Keratinocyte (primary cell): Measurements from ENCODE around the gene RUNX1. TPM values are rescaled to one million over a fixed set of nuclear protein-coding genes. Genes with fewer than 3 reads are reported as not detected.

Source experiments
- DNase-seq: peaks from one replicate; pipeline ENCODE4 v3.0.0-alpha.2; 2011; ENCODE audit warnings: low read depth, missing footprints, low spot score
- FAIRE-seq: peaks from 2 replicates; lab custom pipeline; 2011; peaks lifted over from hg19 to GRCh38; lab: Jason Lieb, UNC
- H2AFZ ChIP-seq: 2 replicates; pipeline ENCODE4 v1.6.0; 2012; ENCODE audit warnings: low read length, control low read depth, inconsistent platforms; ENCODE audit not compliant: control insufficient read depth
- H3K27ac ChIP-seq: 2 replicates; pipeline ENCODE4 v1.5.1; 2011; ENCODE audit warnings: low read length; ENCODE audit not compliant: control insufficient read depth, insufficient read depth
- H3K27me3 ChIP-seq: 3 replicates; pipeline ENCODE4 v1.6.0; 2011; ENCODE audit warnings: low read length; ENCODE audit not compliant: control insufficient read depth, insufficient read depth; ENCODE audit errors: extremely low read depth
- H3K36me3 ChIP-seq, 2 experiments: 2 replicates in 1 of 2; 3 replicates in 1 of 2; pipeline ENCODE4 v1.5.1; 2011; ENCODE audit warnings: low read length in 2 of 2, mild to moderate bottlenecking in 1 of 2; ENCODE audit not compliant: control insufficient read depth in 2 of 2, insufficient read depth in 2 of 2; ENCODE audit errors: extremely low read depth in 1 of 2
- H3K4me1 ChIP-seq: 3 replicates; pipeline ENCODE4 v1.5.1; 2011; ENCODE audit warnings: low read length; ENCODE audit not compliant: control insufficient read depth, insufficient read depth; ENCODE audit errors: extremely low read depth
- H3K4me2 ChIP-seq: 3 replicates; pipeline ENCODE4 v1.6.0; 2011; ENCODE audit warnings: low read depth, low read length; ENCODE audit not compliant: control insufficient read depth, insufficient read depth; ENCODE audit errors: extremely low read depth
- H3K4me3 ChIP-seq, 3 experiments: fragments of 200-600 bp in 1 of 3; sonication (generic) in 1 of 3; 2 replicates in 2 of 3; 3 replicates in 1 of 3; pipeline ENCODE4 v1.5.1; 2011 to 2016; ENCODE audit warnings: low read length in 3 of 3, mild to moderate bottlenecking in 3 of 3, control low read depth in 2 of 3, inconsistent platforms in 1 of 3, low read depth in 1 of 3, mixed read lengths in 1 of 3, mixed run types in 1 of 3, moderate library complexity in 1 of 3; ENCODE audit not compliant: control insufficient read depth in 2 of 3, insufficient read depth in 2 of 3; ENCODE audit errors: extremely low read depth in 1 of 3
- H3K79me2 ChIP-seq: 2 replicates; pipeline ENCODE4 v1.6.0; 2012; ENCODE audit warnings: low read length; ENCODE audit not compliant: control insufficient read depth, insufficient read depth
- H3K9ac ChIP-seq: 3 replicates; pipeline ENCODE4 v1.6.0; 2011; ENCODE audit warnings: low read length; ENCODE audit not compliant: control insufficient read depth, insufficient read depth; ENCODE audit errors: extremely low read depth
- H3K9me1 ChIP-seq: 3 replicates; pipeline ENCODE4 v1.6.0; 2011; ENCODE audit warnings: low read length; ENCODE audit not compliant: control insufficient read depth, insufficient read depth; ENCODE audit errors: extremely low read depth
- H3K9me3 ChIP-seq: 2 replicates; pipeline ENCODE4 v1.5.1; 2012; ENCODE audit warnings: low read depth, low read length; ENCODE audit not compliant: control insufficient read depth
- H4K20me1 ChIP-seq: 3 replicates; pipeline ENCODE4 v1.6.0; 2011; ENCODE audit warnings: low read length; ENCODE audit not compliant: control insufficient read depth, insufficient read depth; ENCODE audit errors: extremely low read depth
- EZH2 ChIP-seq: IDR thresholded peaks from one replicate; pipeline ENCODE4 v1.6.1; 2012; ENCODE audit warnings: inconsistent platforms, mild to moderate bottlenecking, low read length, moderate library complexity
- dilution Hi-C: fragments of 300-500 bp; cut with MboI; formaldehyde crosslinking; loops from one replicate; pipeline ENCODE4 v1.7.0; 2020; ENCODE audit warnings: low sequenced_read_pairs; ENCODE audit not compliant: extremely low pct_ligation_motif_present
- polyA plus RNA-seq, 5 experiments: library from polyadenylated mRNA; depleted of rRNA in 3 of 5; stranded (reverse) in 3 of 5; stranded (forward) in 1 of 5; unstranded in 1 of 5; fragments of >200 nt; gene quantifications; 1 replicate in 1 of 5; 2 replicates in 3 of 5; 3 replicates in 1 of 5; pipeline versions ENCODE4 v1.2.1 to v1.2.3, GENCODE V29; 2011 to 2012; ENCODE audit warnings: missing spikeins in 2 of 5, low read depth in 1 of 5, low replicate concordance in 1 of 5
- TF ChIP-seq, protein P1 (sequence below), 3 experiments: IDR thresholded peaks in 1 of 3; conservative IDR thresholded peaks in 1 of 3; optimal IDR thresholded peaks in 1 of 3; 2 replicates in 2 of 3; 3 replicates in 1 of 3; pipeline versions ENCODE3 to v1.5.1; 2011; ENCODE audit warnings: low read length in 3 of 3, mild to moderate bottlenecking in 3 of 3, moderate library complexity in 2 of 3, control low read depth in 1 of 3, inconsistent platforms in 1 of 3; ENCODE audit not compliant: insufficient read depth in 2 of 3; ENCODE audit errors: extremely low read depth in 1 of 3

Gene RUNX1
- polyA plus RNA-seq, 1 donor (not counting 4 experiments of a cell fraction or from before 2014, with no cell fraction given): 44.9 TPM

DNA sequence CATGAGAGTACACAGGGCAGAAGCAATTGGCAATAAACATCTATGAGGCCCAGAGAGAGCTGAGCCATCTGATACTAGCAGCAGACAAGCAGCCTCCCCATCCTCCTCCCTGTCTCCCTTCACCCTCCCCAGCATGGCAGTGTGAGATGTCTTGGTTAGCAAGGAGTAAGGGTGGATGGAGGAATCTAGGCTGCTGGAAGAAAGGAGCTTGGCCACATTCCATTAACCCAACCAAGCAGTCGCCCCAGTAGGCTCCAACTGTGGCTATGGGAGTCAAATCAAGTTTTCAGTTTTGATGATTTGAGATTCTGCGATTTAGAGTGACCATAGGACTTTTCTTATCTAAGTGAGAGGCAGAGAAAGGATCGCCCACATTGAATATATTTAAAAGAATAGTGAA lies 12.9 kb upstream of the RUNX1 start:
- no peak for TF ChIP-seq EZH2
- TF ChIP-seq, protein P1, sequence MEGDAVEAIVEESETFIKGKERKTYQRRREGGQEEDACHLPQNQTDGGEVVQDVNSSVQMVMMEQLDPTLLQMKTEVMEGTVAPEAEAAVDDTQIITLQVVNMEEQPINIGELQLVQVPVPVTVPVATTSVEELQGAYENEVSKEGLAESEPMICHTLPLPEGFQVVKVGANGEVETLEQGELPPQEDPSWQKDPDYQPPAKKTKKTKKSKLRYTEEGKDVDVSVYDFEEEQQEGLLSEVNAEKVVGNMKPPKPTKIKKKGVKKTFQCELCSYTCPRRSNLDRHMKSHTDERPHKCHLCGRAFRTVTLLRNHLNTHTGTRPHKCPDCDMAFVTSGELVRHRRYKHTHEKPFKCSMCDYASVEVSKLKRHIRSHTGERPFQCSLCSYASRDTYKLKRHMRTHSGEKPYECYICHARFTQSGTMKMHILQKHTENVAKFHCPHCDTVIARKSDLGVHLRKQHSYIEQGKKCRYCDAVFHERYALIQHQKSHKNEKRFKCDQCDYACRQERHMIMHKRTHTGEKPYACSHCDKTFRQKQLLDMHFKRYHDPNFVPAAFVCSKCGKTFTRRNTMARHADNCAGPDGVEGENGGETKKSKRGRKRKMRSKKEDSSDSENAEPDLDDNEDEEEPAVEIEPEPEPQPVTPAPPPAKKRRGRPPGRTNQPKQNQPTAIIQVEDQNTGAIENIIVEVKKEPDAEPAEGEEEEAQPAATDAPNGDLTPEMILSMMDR (optimal IDR thresholded peaks at IDR 0.05 in 1 of 3, IDR thresholded peaks at IDR 0.05 in 1 of 3, conservative IDR thresholded peaks at IDR 0.05 in 1 of 3; ENCODE audit: extremely low read depth in 1 of 3, insufficient read depth in 2 of 3, low read length in 3 of 3): no peak
- H3K27ac ChIP-seq: no peak overlapping the region
- no peaks in the 10 kb centered on the region for H3K79me2 ChIP-seq
- no peak overlapping the region for H3K9ac ChIP-seq
- H3K36me3 ChIP-seq: no peaks in the 10 kb centered on the region
- no peaks in the 10 kb centered on the region for H4K20me1 ChIP-seq
- H2AFZ ChIP-seq: no peak overlapping the region
- no peaks in the 10 kb centered on the region for H3K9me1 ChIP-seq
- no peak overlapping the region for H3K4me3 ChIP-seq
- no peaks in the 10 kb centered on the region for H3K27me3 ChIP-seq
- peaks cover 19% of the 10 kb centered on the region for H3K4me1 ChIP-seq
- no peaks in the 10 kb centered on the region for H3K9me3 ChIP-seq
- FAIRE-seq: no peak
- no peak overlapping the region for H3K4me2 ChIP-seq
- DNase-seq: no peak
- dilution Hi-C loops: no loop called here

DNA sequence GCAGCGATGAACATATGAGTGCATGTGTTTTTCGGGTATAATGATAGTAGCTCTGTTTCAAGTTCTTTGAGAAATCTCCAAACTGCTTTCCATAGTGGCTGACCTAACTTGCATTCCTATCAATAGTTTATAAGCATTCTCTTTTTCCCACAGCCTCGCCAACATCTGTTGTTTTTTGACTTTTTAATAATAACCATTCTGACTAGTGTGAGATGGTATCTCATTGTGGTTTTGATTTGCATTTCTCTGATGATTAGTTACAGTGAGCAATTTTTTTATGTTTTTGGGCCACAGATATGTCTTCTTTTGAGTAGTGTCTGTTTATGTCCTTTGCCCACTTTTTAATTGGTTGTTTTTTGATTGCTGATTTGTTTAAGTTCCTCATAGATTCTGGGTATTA lies 10.6 kb upstream of the RUNX1 start:
- Histone ChIP-seq H3K27ac (no peak overlapping the region), H3K4me2 (no peak overlapping the region), H4K20me1 (no peaks in the 10 kb centered on the region), H3K36me3 (no peaks in the 10 kb centered on the region), H3K9ac (no peak overlapping the region), H3K9me3 (no peaks in the 10 kb centered on the region), H3K4me1 (peaks cover 19% of the 10 kb centered on the region), H3K9me1 (no peaks in the 10 kb centered on the region), H3K4me3 (no peak overlapping the region), H3K79me2 (no peaks in the 10 kb centered on the region), H2AFZ (no peak overlapping the region), H3K27me3 (no peaks in the 10 kb centered on the region)
- no peak for FAIRE-seq
- no peak for DNase-seq
- no peak for TF ChIP-seq EZH2
- TF ChIP-seq, protein P1 (optimal IDR thresholded peaks at IDR 0.05 in 1 of 3, IDR thresholded peaks at IDR 0.05 in 1 of 3, conservative IDR thresholded peaks at IDR 0.05 in 1 of 3; ENCODE audit: extremely low read depth in 1 of 3, insufficient read depth in 2 of 3, low read length in 3 of 3): no peak
- dilution Hi-C loops: no loop called here
